GM19043 (cell line): ENCODE measurements around the gene RIT2.
"Not testable (repeated sequence)": the region's sequence is repeated elsewhere in the genome, so short reads cannot be mapped to it uniquely, and the experiment has no call there.

Experiments used
- ATAC-seq: cut with Tn5 transposase; IDR thresholded peaks from one replicate; pipeline ENCODE4 v1.9.1; 2021; ENCODE audit warnings: low read depth; ENCODE audit not compliant: unreplicated experiment

RIT2 gene

GRCh38 chr18:42781298-42781815, 334.1 kb downstream of the RIT2 start:
- no peak for ATAC-seq

- no peak for ATAC-seq
Observed at GRCh38 chr18:42780171-42780570, 335.3 kb downstream of the RIT2 start.

- no peak for ATAC-seq
Observed at GRCh38 chr18:42778445-42779042, 336.9 kb downstream of the RIT2 start.

- no peak for ATAC-seq
Observed at GRCh38 chr18:42778024-42778423, 337.5 kb downstream of the RIT2 start.

GRCh38 chr18:42773870-42774269, 341.6 kb downstream of the RIT2 start:
- ATAC-seq = no peak

GRCh38 chr18:42771936-42772335, 343.5 kb downstream of the RIT2 start:
- ATAC-seq = no peak

- ATAC-seq = no peak
Observed at GRCh38 chr18:42765302-42765701, 350.2 kb downstream of the RIT2 start.

- ATAC-seq = no peak
Observed at GRCh38 chr18:42760290-42760689, 355.2 kb downstream of the RIT2 start.

GRCh38 chr18:42758852-42759251, 356.6 kb downstream of the RIT2 start:
- ATAC-seq = no peak

GRCh38 chr18:42756214-42756613, 359.3 kb downstream of the RIT2 start:
- no peak for ATAC-seq

- ATAC-seq = no peak
Observed at GRCh38 chr18:42752916-42753315, 362.6 kb downstream of the RIT2 start.

GRCh38 chr18:42746794-42747193, 368.7 kb downstream of the RIT2 start:
- no peak for ATAC-seq

GRCh38 chr18:42745931-42746330, 369.6 kb downstream of the RIT2 start:
- ATAC-seq = no peak

GRCh38 chr18:42745171-42745570, 370.3 kb downstream of the RIT2 start:
- ATAC-seq = no peak

GRCh38 chr18:42743373-42744138, 371.9 kb downstream of the RIT2 start:
- no peak for ATAC-seq

GRCh38 chr18:42742969-42743368, 372.5 kb downstream of the RIT2 start:
- no peak for ATAC-seq

GRCh38 chr18:42742474-42742873, 373.0 kb downstream of the RIT2 start:
- ATAC-seq = no peak

- ATAC-seq = not testable (repeated sequence)
Observed at GRCh38 chr18:42741805-42742347, 373.6 kb downstream of the RIT2 start.

GRCh38 chr18:42741299-42741698, 374.2 kb downstream of the RIT2 start:
- not testable (repeated sequence) for ATAC-seq

- no peak for ATAC-seq
Observed at GRCh38 chr18:42736074-42736473, 379.4 kb downstream of the RIT2 start.

- ATAC-seq = no peak
Observed at GRCh38 chr18:42734520-42734919, 381.0 kb downstream of the RIT2 start.

GRCh38 chr18:42730272-42730671, 385.2 kb downstream of the RIT2 start:
- no peak for ATAC-seq
